ENCODE data around the gene HIRA. TPM values are rescaled to one million over a fixed set of nuclear protein-coding genes. Genes with fewer than 3 reads are reported as not detected.

The HIRA gene
- total RNA-seq, 2 experiments from 2014 or later, result 31.2 to 55.7 TPM

GRCh38 chr22:19422440-19423301 lies 8.9 kb downstream of the HIRA start:
- BruUV-seq (replicated peaks), result no TSS peak
- H3K36me3 ChIP-seq (ENCODE audit: insufficient read depth, low read length), result peaks cover 46% of the 10 kb centered on the region
- intact Hi-C loops (cut with micrococcal nuclease; ENCODE audit: unreplicated experiment), result no loop called here
- ChIA-PET POLR2A (interaction anchor here (0.5 to 0.6 kb wide), 2 partner anchors 187 to 217 kb away, joined by 3 to 4 read pairs; no protein-coding TSS in a partner anchor), CTCF (ENCODE audit: unreplicated experiment) (interaction anchor here (1.0 kb wide), 1 partner anchor 36 kb away, joined by 3 read pairs; no protein-coding TSS in a partner anchor)
- peaks cover 100% of the 10 kb centered on the region for H3K79me2 ChIP-seq (ENCODE audit: insufficient read depth, low read depth, low read length)
- H3K9me3 ChIP-seq (ENCODE audit: low read length), result peaks cover 5% of the 10 kb centered on the region; the same call in 1 of the 2 replicates
- no peak for TF ChIP-seq CTCF (conservative IDR thresholded peaks at IDR 0.05; ENCODE audit: low read length)
- TF ChIP-seq EZH2phosphoT487 (IDR thresholded peaks at IDR 0.05; ENCODE audit: borderline replicate concordance, low read depth, low read length), result no peak
- H3K4me2 ChIP-seq (ENCODE audit: low read length), result no peak overlapping the region
- H3K27ac ChIP-seq (ENCODE audit: low read depth, low read length, poor library complexity, severe bottlenecking), result peak overlapping the region; percentile 33
- H4K20me1 ChIP-seq (ENCODE audit: insufficient read depth, low read length), result peaks cover 41% of the 10 kb centered on the region
- H3K4me3 ChIP-seq (ENCODE audit: low read depth, low read length, poor library complexity, severe bottlenecking), result no peak overlapping the region
- DNase-seq (ENCODE audit: low spot score), result no peak
- H2AFZ ChIP-seq (ENCODE audit: low read length), result no peak overlapping the region
- no peaks in the 10 kb centered on the region for H3K9me2 ChIP-seq (ENCODE audit: insufficient read depth, low read length)
- H3K4me1 ChIP-seq (ENCODE audit: insufficient read depth, low read length, poor library complexity, severe bottlenecking), result peaks cover 69% of the 10 kb centered on the region

GRCh38 chr22:19420321-19420720 lies 11.2 kb downstream of the HIRA start:
- Histone ChIP-seq H3K4me2 (ENCODE audit: low read length) (peak overlapping the region; percentile 78), H3K9me3 (ENCODE audit: low read length) (peaks cover 6% of the 10 kb centered on the region; the same call in 1 of the 2 replicates), H4K20me1 (ENCODE audit: insufficient read depth, low read length) (peaks cover 34% of the 10 kb centered on the region), H3K9me2 (ENCODE audit: insufficient read depth, low read length) (no peaks in the 10 kb centered on the region), H3K79me2 (ENCODE audit: insufficient read depth, low read depth, low read length) (peaks cover 100% of the 10 kb centered on the region), H3K36me3 (ENCODE audit: insufficient read depth, low read length) (peaks cover 47% of the 10 kb centered on the region), H2AFZ (ENCODE audit: low read length) (no peak overlapping the region), H3K4me3 (ENCODE audit: low read depth, low read length, poor library complexity, severe bottlenecking) (peak overlapping the region; percentile 43), H3K27ac (ENCODE audit: low read depth, low read length, poor library complexity, severe bottlenecking) (peak overlapping the region; percentile 96), H3K4me1 (ENCODE audit: insufficient read depth, low read length, poor library complexity, severe bottlenecking) (peaks cover 61% of the 10 kb centered on the region)
- ChIA-PET POLR2A (interaction anchor here (0.6 to 1.0 kb wide), 4 partner anchors 46 to 313 kb away, joined by 3 read pairs; no protein-coding TSS in a partner anchor), CTCF (ENCODE audit: unreplicated experiment) (no interaction called here)
- DNase-seq (ENCODE audit: low spot score), result no peak
- BruUV-seq (replicated peaks), result no TSS peak
- no peak for TF ChIP-seq EZH2phosphoT487 (IDR thresholded peaks at IDR 0.05; ENCODE audit: borderline replicate concordance, low read depth, low read length)
- TF ChIP-seq CTCF (conservative IDR thresholded peaks at IDR 0.05; ENCODE audit: low read length), result no peak
- intact Hi-C loops (cut with micrococcal nuclease; ENCODE audit: unreplicated experiment), result no loop called here

Measured in OCI-LY7 (cell line).